ENCODE data around the gene BLCAP.
A peak's percentile ranks its signal among the peaks of the same experiment; 100 is the strongest.

BLCAP gene

GRCh38 chr20:37527638-37528445, at the start of gene BLCAP (continued):
- TF ChIP-seq, protein P1, sequence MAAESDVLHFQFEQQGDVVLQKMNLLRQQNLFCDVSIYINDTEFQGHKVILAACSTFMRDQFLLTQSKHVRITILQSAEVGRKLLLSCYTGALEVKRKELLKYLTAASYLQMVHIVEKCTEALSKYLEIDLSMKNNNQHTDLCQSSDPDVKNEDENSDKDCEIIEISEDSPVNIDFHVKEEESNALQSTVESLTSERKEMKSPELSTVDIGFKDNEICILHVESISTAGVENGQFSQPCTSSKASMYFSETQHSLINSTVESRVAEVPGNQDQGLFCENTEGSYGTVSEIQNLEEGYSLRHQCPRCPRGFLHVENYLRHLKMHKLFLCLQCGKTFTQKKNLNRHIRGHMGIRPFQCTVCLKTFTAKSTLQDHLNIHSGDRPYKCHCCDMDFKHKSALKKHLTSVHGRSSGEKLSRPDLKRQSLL (tag by site-specific recombination; IDR thresholded peaks at IDR 0.05) = no peak
- TF ChIP-seq ZNF501 (tag by site-specific recombination; IDR thresholded peaks at IDR 0.05) = peak; percentile 49; the same call in 1 of the 2 replicates
- TF ChIP-seq ZNF449 (tag by site-specific recombination; IDR thresholded peaks at IDR 0.05) = peak; percentile 10; the same call in 1 of the 2 replicates
- no peak for TF ChIP-seq ZNF132 (tag by site-specific recombination; IDR thresholded peaks at IDR 0.05; ENCODE audit: borderline replicate concordance)
- TF ChIP-seq KLF1 (tag by site-specific recombination; IDR thresholded peaks at IDR 0.05) = peak; percentile 55
- no peak for TF ChIP-seq ZNF350 (tag by site-specific recombination; IDR thresholded peaks at IDR 0.05)
- TF ChIP-seq INSM2 (tag by site-specific recombination; IDR thresholded peaks at IDR 0.05) = no peak
- TF ChIP-seq ZSCAN23 (tag by site-specific recombination; IDR thresholded peaks at IDR 0.05) = no peak
- TF ChIP-seq TCF7L2 (IDR thresholded peaks at IDR 0.05; ENCODE audit: borderline replicate concordance, low read depth, low read length) = no peak
- TF ChIP-seq KLF16 (tag by site-specific recombination; IDR thresholded peaks at IDR 0.05) = peak; percentile 76
- TF ChIP-seq ZNF561 (tag by site-specific recombination; IDR thresholded peaks at IDR 0.05; ENCODE audit: borderline replicate concordance) = peak; percentile 81; the same call in 1 of the 2 replicates
- TF ChIP-seq ZNF518A (tag by site-specific recombination; conservative IDR thresholded peaks at IDR 0.05; ENCODE audit: low read depth) = peak; percentile 59
- TF ChIP-seq GLI4 (tag by site-specific recombination; IDR thresholded peaks at IDR 0.05) = no peak
- TF ChIP-seq ZNF639 (tag by site-specific recombination; IDR thresholded peaks at IDR 0.05) = peak; percentile 72; the same call in 1 of the 2 replicates
- 0 out of 2 replicates have a peak, but pooled peaks have one; percentile 30 for TF ChIP-seq ZNF843 (tag by site-specific recombination; IDR thresholded peaks at IDR 0.05)
- no peak for TF ChIP-seq ZNF302 (tag by site-specific recombination; IDR thresholded peaks at IDR 0.05; ENCODE audit: low read depth)
- TF ChIP-seq ZNF311 (tag by site-specific recombination; IDR thresholded peaks at IDR 0.05; ENCODE audit: borderline replicate concordance) = no peak
- TF ChIP-seq ZNF138 (tag by site-specific recombination; IDR thresholded peaks at IDR 0.05; ENCODE audit: borderline replicate concordance) = no peak
- no peak for TF ChIP-seq ZNF114 (tag by site-specific recombination; IDR thresholded peaks at IDR 0.05)
- TF ChIP-seq ZBTB21 (tag by site-specific recombination; IDR thresholded peaks at IDR 0.05) = 0 out of 2 replicates have a peak, but pooled peaks have one; percentile 23
- peak; percentile 89 for TF ChIP-seq ZBTB17 (tag by site-specific recombination; IDR thresholded peaks at IDR 0.05)
- TF ChIP-seq CTCF (tag by site-specific recombination; IDR thresholded peaks at IDR 0.05) = peak; percentile 23; the same call in 1 of the 2 replicates
- TF ChIP-seq, protein P2, sequence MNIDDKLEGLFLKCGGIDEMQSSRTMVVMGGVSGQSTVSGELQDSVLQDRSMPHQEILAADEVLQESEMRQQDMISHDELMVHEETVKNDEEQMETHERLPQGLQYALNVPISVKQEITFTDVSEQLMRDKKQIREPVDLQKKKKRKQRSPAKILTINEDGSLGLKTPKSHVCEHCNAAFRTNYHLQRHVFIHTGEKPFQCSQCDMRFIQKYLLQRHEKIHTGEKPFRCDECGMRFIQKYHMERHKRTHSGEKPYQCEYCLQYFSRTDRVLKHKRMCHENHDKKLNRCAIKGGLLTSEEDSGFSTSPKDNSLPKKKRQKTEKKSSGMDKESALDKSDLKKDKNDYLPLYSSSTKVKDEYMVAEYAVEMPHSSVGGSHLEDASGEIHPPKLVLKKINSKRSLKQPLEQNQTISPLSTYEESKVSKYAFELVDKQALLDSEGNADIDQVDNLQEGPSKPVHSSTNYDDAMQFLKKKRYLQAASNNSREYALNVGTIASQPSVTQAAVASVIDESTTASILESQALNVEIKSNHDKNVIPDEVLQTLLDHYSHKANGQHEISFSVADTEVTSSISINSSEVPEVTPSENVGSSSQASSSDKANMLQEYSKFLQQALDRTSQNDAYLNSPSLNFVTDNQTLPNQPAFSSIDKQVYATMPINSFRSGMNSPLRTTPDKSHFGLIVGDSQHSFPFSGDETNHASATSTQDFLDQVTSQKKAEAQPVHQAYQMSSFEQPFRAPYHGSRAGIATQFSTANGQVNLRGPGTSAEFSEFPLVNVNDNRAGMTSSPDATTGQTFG (tag by site-specific recombination; IDR thresholded peaks at IDR 0.05; ENCODE audit: borderline replicate concordance) = no peak

Data from HEK293 (cell line).